ENCODE results near the gene LYRM4. TPM values are rescaled to one million over a fixed set of nuclear protein-coding genes. Genes with fewer than 3 reads are reported as not detected.

LYRM4 gene
- total RNA-seq, 1 donor from 2014 or later: 22.4 TPM

DNA sequence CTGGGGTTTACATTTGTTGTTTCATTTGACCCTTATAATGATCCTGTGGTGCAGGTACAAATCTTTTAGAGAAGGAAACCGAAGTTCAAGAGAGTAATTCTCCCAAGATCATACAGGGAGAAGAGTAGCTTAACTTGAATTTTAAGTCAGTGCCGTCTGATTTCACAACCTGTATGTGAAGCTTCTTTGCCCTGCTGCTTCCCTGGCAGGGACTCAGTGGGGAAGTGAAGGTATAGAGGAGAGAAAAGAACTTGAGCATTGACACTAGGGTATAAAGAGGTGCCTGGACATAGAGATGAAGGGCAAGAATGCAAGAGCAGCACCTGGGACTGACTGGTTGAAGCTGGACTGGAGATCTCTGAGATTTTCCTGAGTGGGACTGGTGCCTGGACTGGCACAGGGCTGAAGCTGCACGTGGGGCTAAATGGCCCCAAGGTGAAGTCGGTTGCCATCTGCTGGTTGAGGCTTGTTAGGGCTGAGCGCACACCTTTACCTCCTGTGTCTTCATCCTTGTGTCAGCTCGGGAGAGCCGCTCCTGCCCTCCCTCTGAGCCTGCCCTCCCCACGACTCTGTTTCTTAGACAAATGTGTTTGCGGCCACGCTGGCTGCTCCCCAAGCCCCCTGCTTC, 42.4 kb upstream of the LYRM4 start:
- no peaks in the 10 kb centered on the region for H3K27me3 ChIP-seq (ENCODE audit: low read depth)

GRCh38 chr6:5302220-5302946, 41.6 kb upstream of the LYRM4 start:
- DNase-seq: no peak
- Histone ChIP-seq H3K4me3 (no peak overlapping the region), H3K36me3 (no peaks in the 10 kb centered on the region), H3K27me3 (ENCODE audit: low read depth) (no peaks in the 10 kb centered on the region), H3K9me3 (no peaks in the 10 kb centered on the region), H3K4me1 (peaks cover 7% of the 10 kb centered on the region), H3K27ac (no peak overlapping the region)
- peak; percentile 11 to 32 for ATAC-seq
- intact Hi-C loops (cut with DNase I): no loop called here
- TF ChIP-seq, protein P1, sequence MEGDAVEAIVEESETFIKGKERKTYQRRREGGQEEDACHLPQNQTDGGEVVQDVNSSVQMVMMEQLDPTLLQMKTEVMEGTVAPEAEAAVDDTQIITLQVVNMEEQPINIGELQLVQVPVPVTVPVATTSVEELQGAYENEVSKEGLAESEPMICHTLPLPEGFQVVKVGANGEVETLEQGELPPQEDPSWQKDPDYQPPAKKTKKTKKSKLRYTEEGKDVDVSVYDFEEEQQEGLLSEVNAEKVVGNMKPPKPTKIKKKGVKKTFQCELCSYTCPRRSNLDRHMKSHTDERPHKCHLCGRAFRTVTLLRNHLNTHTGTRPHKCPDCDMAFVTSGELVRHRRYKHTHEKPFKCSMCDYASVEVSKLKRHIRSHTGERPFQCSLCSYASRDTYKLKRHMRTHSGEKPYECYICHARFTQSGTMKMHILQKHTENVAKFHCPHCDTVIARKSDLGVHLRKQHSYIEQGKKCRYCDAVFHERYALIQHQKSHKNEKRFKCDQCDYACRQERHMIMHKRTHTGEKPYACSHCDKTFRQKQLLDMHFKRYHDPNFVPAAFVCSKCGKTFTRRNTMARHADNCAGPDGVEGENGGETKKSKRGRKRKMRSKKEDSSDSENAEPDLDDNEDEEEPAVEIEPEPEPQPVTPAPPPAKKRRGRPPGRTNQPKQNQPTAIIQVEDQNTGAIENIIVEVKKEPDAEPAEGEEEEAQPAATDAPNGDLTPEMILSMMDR (IDR thresholded peaks at IDR 0.05): no peak

More for the DNA sequence above, 42.4 kb upstream of the LYRM4 start:
- no peaks in the 10 kb centered on the region for H3K36me3 ChIP-seq
- no peaks in the 10 kb centered on the region for H3K9me3 ChIP-seq
- no peak overlapping the region for H3K4me3 ChIP-seq
- peak; percentile 88 to 94 for ATAC-seq
- intact Hi-C loops (cut with DNase I): no loop called here
- TF ChIP-seq, protein P1 (IDR thresholded peaks at IDR 0.05): peak; percentile 47
- H3K4me1 ChIP-seq: peaks cover 7% of the 10 kb centered on the region
- peak; percentile 56 for DNase-seq
- H3K27ac ChIP-seq: no peak overlapping the region

- TF ChIP-seq, protein P1 (IDR thresholded peaks at IDR 0.05): no peak
- H3K27ac ChIP-seq: no peak overlapping the region
- no peaks in the 10 kb centered on the region for H3K9me3 ChIP-seq
- intact Hi-C loops (cut with DNase I): no loop called here
- no peak for DNase-seq
- ATAC-seq: no peak
- no peaks in the 10 kb centered on the region for H3K36me3 ChIP-seq
- H3K4me3 ChIP-seq: no peak overlapping the region
- peaks cover 7% of the 10 kb centered on the region for H3K4me1 ChIP-seq
- H3K27me3 ChIP-seq (ENCODE audit: low read depth): no peaks in the 10 kb centered on the region
Observed at GRCh38 chr6:5300206-5300764, 39.5 kb upstream of the LYRM4 start.

GRCh38 chr6:5295623-5296022, 34.9 kb upstream of the LYRM4 start:
- no peaks in the 10 kb centered on the region for H3K9me3 ChIP-seq
- DNase-seq (no peak), ATAC-seq (no peak)
- peaks cover 13% of the 10 kb centered on the region for H3K4me1 ChIP-seq
- intact Hi-C loops (cut with DNase I): no loop called here
- TF ChIP-seq, protein P1 (IDR thresholded peaks at IDR 0.05): no peak
- H3K27ac ChIP-seq: no peak overlapping the region
- no peak overlapping the region for H3K4me3 ChIP-seq
- no peaks in the 10 kb centered on the region for H3K36me3 ChIP-seq
- H3K27me3 ChIP-seq (ENCODE audit: low read depth): no peaks in the 10 kb centered on the region

DNA sequence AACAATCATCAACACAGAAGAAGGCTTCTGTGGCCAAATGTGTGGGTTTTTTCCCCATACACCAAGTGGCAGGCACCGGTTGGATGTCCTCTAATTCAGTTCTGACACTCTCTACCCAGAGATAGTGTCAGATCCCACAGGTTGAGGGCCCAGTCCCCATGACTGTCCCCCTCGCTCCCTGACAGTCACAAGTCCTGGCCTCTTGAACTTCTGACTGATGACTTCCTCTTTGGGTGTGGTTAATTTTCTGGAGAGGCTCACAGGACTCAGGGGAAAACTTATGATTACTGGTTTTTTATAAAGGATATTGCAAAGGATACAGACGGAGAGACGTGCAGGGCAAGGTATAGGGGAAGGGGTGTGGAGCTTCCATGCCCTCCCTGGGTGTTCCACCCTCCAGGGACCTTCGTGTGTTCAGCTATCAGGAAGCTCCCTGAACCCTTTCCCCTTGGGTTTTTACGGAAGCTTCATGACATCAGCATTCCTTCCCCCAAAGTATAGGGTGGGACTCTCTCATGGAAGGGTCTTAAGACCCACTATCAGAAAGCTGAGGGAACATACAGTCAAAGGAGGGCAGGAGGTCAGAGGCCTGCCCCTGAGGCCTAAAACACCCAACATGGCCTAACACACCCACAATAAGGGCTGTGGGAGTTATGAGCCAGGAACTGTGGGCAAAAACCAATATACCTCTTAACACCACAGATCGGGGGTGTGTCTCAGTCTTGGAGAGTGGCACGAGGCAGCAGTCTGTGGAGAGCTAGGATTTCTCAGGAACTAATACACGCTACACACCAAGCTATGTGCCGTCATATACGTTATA, 33.9 kb upstream of the LYRM4 start:
- H3K27me3 ChIP-seq (ENCODE audit: low read depth): no peaks in the 10 kb centered on the region
- H3K27ac ChIP-seq: no peak overlapping the region
- no peaks in the 10 kb centered on the region for H3K36me3 ChIP-seq
- peaks cover 13% of the 10 kb centered on the region for H3K4me1 ChIP-seq
- H3K9me3 ChIP-seq: no peaks in the 10 kb centered on the region
- no peak for DNase-seq
- intact Hi-C loops (cut with DNase I): no loop called here
- TF ChIP-seq, protein P1 (IDR thresholded peaks at IDR 0.05): no peak
- ATAC-seq: peak; percentile 21 to 60
- H3K4me3 ChIP-seq: no peak overlapping the region
